ENCODE data around the gene NUAK1.

NUAK1 gene

DNA sequence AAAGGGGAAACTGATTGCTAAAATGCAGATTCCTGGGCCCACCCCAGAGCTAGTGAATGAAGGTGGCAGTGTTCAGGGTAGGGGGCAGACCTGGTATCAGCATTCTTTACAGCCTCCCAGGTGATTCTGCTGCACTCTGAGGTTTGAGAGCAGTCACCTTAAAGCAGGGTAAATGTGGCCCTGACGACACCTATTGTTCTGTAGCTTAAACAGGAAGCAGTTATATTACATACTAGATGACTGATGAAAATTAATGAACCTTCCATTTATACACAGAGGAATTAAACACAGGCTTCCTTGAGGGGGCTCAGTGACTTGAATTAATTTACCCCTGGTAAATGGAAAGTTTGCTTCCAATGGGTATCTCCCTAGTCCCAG lies 25.3 kb downstream of the NUAK1 start:
- no peak for DNase-seq (ENCODE audit: low read depth, low spot score)
- ChIA-PET CTCF (interaction anchor here (1.2 to 1.5 kb wide), 2 partner anchors 13 to 23 kb away, joined by 3 to 4 read pairs; no protein-coding TSS in a partner anchor), POLR2A (interaction anchor here (1.0 to 1.5 kb wide), 3 partner anchors 10 to 22 kb away, joined by 3 to 4 read pairs (median 3); no protein-coding TSS in a partner anchor)
- no peak overlapping the region for H3K4me3 ChIP-seq (ENCODE audit: low read depth, low read length)
- no peak for TF ChIP-seq CTCF (IDR thresholded peaks at IDR 0.05; ENCODE audit: insufficient read depth, low read length, missing control alignments)

DNA sequence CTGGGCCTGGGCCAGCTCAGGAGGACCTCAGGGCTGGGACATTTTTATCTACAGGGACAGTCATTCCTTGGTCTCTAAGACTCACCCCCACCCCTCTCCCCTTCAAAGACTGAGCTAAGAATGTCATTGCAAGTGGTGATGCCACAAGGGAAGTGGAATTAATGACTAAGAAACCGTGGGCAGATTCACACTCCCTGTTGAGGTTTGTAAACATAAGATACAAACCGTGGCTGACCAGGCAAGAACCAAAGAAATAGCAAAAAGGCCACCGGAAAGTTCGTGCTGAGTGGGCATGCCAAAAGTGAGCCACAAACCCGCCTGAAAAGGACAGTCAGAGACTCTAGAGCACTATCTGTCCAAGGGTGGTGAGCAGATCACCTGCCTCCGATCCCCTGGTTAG lies 25.7 kb downstream of the NUAK1 start:
- TF ChIP-seq CTCF (IDR thresholded peaks at IDR 0.05; ENCODE audit: insufficient read depth, low read length, missing control alignments), result no peak
- no peak overlapping the region for H3K4me3 ChIP-seq (ENCODE audit: low read depth, low read length)
- ChIA-PET CTCF (interaction anchor here (1.2 to 1.5 kb wide), 4 partner anchors 13 to 408 kb away, joined by 3 to 4 read pairs (median 3); partner anchors contain the start of gene NUAK1), POLR2A (interaction anchor here (0.7 to 1.5 kb wide), 5 partner anchors 10 to 44 kb away, joined by 3 to 4 read pairs (median 3); no protein-coding TSS in a partner anchor)
- no peak for DNase-seq (ENCODE audit: low read depth, low spot score)

GRCh38 chr12:106112145-106112821 lies 26.5 kb downstream of the NUAK1 start:
- TF ChIP-seq CTCF (IDR thresholded peaks at IDR 0.05; ENCODE audit: insufficient read depth, low read length, missing control alignments), result no peak
- ChIA-PET CTCF (interaction anchor here (1.2 to 1.5 kb wide), 4 partner anchors 12 to 407 kb away, joined by 3 to 4 read pairs (median 3); partner anchors contain the start of gene NUAK1), POLR2A (interaction anchor here (0.7 to 1.5 kb wide), 6 partner anchors 11 to 371 kb away, joined by 3 to 4 read pairs (median 3); no protein-coding TSS in a partner anchor)
- no peak for DNase-seq (ENCODE audit: low read depth, low spot score)
- no peak overlapping the region for H3K4me3 ChIP-seq (ENCODE audit: low read depth, low read length)

- TF ChIP-seq CTCF (IDR thresholded peaks at IDR 0.05; ENCODE audit: insufficient read depth, low read length, missing control alignments), result no peak
- ChIA-PET CTCF (no interaction called here), POLR2A (no interaction called here)
- no peak for DNase-seq (ENCODE audit: low read depth, low spot score)
- H3K4me3 ChIP-seq (ENCODE audit: low read depth, low read length), result no peak overlapping the region
Measured at GRCh38 chr12:106110626-106111300, 28.0 kb downstream of the NUAK1 start.

GRCh38 chr12:106109168-106109910 lies 29.4 kb downstream of the NUAK1 start:
- ChIA-PET CTCF (interaction anchor here (0.9 to 3.4 kb wide), 5 partner anchors 8 to 27 kb away, joined by 3 to 15 read pairs (median 3); no protein-coding TSS in a partner anchor), POLR2A (interaction anchor here (1.2 kb wide), 1 partner anchor 18 kb away, joined by 3 read pairs; no protein-coding TSS in a partner anchor)
- no peak for TF ChIP-seq CTCF (IDR thresholded peaks at IDR 0.05; ENCODE audit: insufficient read depth, low read length, missing control alignments)
- H3K4me3 ChIP-seq (ENCODE audit: low read depth, low read length), result no peak overlapping the region
- no peak for DNase-seq (ENCODE audit: low read depth, low spot score)

Measured in AG04449 (cell line).